WTC11 (cell line): ENCODE results near the gene CEP131. TPM values are rescaled to one million over a fixed set of nuclear protein-coding genes. Genes with fewer than 3 reads are reported as not detected.

Experiments
- ATAC-seq: fragments of 200-7000 bp; cut with Tn5 transposase; 2 replicates; pipeline ENCODE4 v1.10.0; 2021; ENCODE audit warnings: mild to moderate bottlenecking, moderate library complexity
- CTCF ChIA-PET: fragments of 300-600 bp; sonication (Branson Sonifier 250); formaldehyde crosslinking; loops from one replicate; lab custom pipeline; 2021; ENCODE audit warnings: antibody characterized with exemption; lab: Charles Lee
- POLR2A ChIA-PET: fragments of 350-600 bp; sonication (Branson Sonifier 250); formaldehyde crosslinking; loops from one replicate; lab custom pipeline; 2021; ENCODE audit warnings: antibody characterized with exemption; lab: Charles Lee
- DNase-seq: peaks from one replicate; pipeline ENCODE4 v3.0.0; 2021; ENCODE audit warnings: low spot score
- H3K27ac Mint-ChIP-seq: 2 replicates; pipeline ENCODE4 v1.8.0; 2021; ENCODE audit warnings: mixed read lengths
- H3K27me3 Mint-ChIP-seq: 2 replicates; pipeline ENCODE4 v1.8.0; 2021; ENCODE audit warnings: low read depth, mild to moderate bottlenecking, moderate library complexity, mixed read lengths
- H3K36me3 Mint-ChIP-seq: 2 replicates; pipeline ENCODE4 v1.8.0; 2021; ENCODE audit warnings: mixed read lengths
- H3K4me1 Mint-ChIP-seq: 2 replicates; pipeline ENCODE4 v1.8.0; 2022; ENCODE audit warnings: mixed read lengths
- H3K4me3 Mint-ChIP-seq: 2 replicates; pipeline ENCODE4 v1.8.0; 2021; ENCODE audit warnings: mild to moderate bottlenecking, moderate library complexity, mixed read lengths
- H3K9me3 Mint-ChIP-seq: 2 replicates; pipeline ENCODE4 v1.8.0; 2021; ENCODE audit warnings: mixed read lengths
- ATF1 ChIP-seq: sonication (generic); formaldehyde crosslinking; IDR thresholded peaks from 2 replicates; pipeline ENCODE4 v1.8.1; 2023; ENCODE audit warnings: mild to moderate bottlenecking, moderate library complexity, missing genetic modification reagents
- ESRRA ChIP-seq: sonication (generic); formaldehyde crosslinking; IDR thresholded peaks from 2 replicates; pipeline ENCODE4 v1.8.1; 2022; ENCODE audit warnings: mild to moderate bottlenecking, missing genetic modification reagents, borderline replicate concordance
- GABPB1 ChIP-seq: sonication (generic); formaldehyde crosslinking; IDR thresholded peaks from 2 replicates; pipeline ENCODE4 v1.8.1; 2023; ENCODE audit warnings: mild to moderate bottlenecking, missing genetic modification reagents
- RORB ChIP-seq: fragments of 250-450 bp; sonication (Bioruptor Pico); IDR thresholded peaks from 2 replicates; pipeline ENCODE4 v1.9.0; 2021; ENCODE audit warnings: mild to moderate bottlenecking
- SOX15 ChIP-seq: fragments of 250-450 bp; sonication (Bioruptor Pico); IDR thresholded peaks from 2 replicates; pipeline ENCODE4 v1.9.0; 2021; ENCODE audit warnings: mild to moderate bottlenecking
- ZBTB21 ChIP-seq: sonication (generic); formaldehyde crosslinking; IDR thresholded peaks from 2 replicates; pipeline ENCODE4 v1.8.1; 2023; ENCODE audit warnings: mild to moderate bottlenecking, missing genetic modification reagents, borderline replicate concordance
- ZNF219 ChIP-seq: sonication (generic); formaldehyde crosslinking; IDR thresholded peaks from 2 replicates; pipeline ENCODE4 v1.8.0; 2023; ENCODE audit warnings: missing genetic modification reagents, mild to moderate bottlenecking, borderline replicate concordance
- ZNF423 ChIP-seq: fragments of 250-450 bp; sonication (Bioruptor Pico); IDR thresholded peaks from 2 replicates; pipeline ENCODE4 v2.1.2; 2022; ENCODE audit warnings: mild to moderate bottlenecking, moderate library complexity
- total RNA-seq: library from RNA; stranded (reverse); gene quantifications from 3 replicates; pipeline ENCODE4 v1.2.3, GENCODE V29; 2021
- TF ChIP-seq, protein P1 (sequence below): fragments of 250-450 bp; sonication (Bioruptor Pico); IDR thresholded peaks from 2 replicates; pipeline ENCODE4 v1.9.0; 2021; ENCODE audit warnings: mild to moderate bottlenecking
- TF ChIP-seq, protein P2 (sequence below): sonication (generic); formaldehyde crosslinking; conservative IDR thresholded peaks from 2 replicates; pipeline ENCODE4 v1.8.1; 2023; ENCODE audit warnings: mild to moderate bottlenecking, low read depth, missing genetic modification reagents, moderate library complexity
- TF ChIP-seq, protein P3 (sequence below): sonication (generic); formaldehyde crosslinking; IDR thresholded peaks from 2 replicates; pipeline ENCODE4 v1.8.0; 2023; ENCODE audit warnings: missing genetic modification reagents, mild to moderate bottlenecking, borderline replicate concordance
- TF ChIP-seq, protein P4 (sequence below): sonication (generic); formaldehyde crosslinking; IDR thresholded peaks from 2 replicates; pipeline ENCODE4 v1.8.0; 2022; ENCODE audit warnings: mild to moderate bottlenecking, missing genetic modification reagents

Gene CEP131
- total RNA-seq, 1 experiment from 2014 or later: 35.2 TPM

DNA sequence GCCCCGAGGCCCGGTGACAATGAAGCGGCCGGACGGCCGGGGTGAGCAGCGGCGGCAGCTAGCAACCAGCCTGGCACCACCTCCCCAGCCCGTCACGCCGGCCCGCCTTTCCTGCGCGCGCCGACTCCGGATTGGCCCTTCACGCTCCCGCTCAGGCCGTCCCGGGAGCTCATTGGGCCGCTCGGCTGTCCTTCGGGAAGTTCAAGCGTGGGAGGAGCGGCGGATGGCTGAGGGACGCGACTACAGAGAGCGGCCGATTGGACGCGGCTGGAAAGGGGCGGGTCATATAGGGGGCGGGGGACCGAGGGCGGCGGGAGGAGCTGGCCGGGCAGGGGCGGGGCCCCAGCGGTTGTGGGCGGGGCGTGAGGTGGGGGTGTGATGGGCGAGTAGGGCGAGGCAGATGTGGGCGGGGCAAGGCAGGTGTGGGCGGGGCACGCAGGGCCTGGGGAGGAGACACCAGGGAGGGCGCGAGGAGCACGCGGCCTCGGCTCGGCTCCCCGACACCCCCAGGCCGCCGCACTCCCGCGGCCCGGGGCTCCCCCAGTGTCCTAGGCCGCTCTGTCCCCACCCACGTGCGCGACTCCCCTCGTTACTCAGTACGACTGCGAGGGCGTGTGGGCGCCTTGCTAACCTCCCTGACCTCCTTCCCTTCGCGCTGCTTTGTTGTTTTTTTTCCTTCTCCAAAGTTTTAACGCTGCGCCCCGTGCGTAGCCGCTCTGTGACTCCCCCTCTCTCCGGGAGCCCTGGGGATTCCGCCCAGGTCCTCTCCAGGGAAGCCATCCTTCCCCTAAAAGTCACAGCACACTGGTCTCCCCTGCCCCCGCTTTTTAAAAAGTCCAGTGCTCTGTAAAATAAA is at the start of gene CEP131 (continued):
- TF ChIP-seq, protein P1, sequence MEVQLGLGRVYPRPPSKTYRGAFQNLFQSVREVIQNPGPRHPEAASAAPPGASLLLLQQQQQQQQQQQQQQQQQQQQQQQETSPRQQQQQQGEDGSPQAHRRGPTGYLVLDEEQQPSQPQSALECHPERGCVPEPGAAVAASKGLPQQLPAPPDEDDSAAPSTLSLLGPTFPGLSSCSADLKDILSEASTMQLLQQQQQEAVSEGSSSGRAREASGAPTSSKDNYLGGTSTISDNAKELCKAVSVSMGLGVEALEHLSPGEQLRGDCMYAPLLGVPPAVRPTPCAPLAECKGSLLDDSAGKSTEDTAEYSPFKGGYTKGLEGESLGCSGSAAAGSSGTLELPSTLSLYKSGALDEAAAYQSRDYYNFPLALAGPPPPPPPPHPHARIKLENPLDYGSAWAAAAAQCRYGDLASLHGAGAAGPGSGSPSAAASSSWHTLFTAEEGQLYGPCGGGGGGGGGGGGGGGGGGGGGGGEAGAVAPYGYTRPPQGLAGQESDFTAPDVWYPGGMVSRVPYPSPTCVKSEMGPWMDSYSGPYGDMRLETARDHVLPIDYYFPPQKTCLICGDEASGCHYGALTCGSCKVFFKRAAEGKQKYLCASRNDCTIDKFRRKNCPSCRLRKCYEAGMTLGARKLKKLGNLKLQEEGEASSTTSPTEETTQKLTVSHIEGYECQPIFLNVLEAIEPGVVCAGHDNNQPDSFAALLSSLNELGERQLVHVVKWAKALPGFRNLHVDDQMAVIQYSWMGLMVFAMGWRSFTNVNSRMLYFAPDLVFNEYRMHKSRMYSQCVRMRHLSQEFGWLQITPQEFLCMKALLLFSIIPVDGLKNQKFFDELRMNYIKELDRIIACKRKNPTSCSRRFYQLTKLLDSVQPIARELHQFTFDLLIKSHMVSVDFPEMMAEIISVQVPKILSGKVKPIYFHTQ: no peak
- TF ChIP-seq ZNF219 (CRISPR knock-in tag) (no peak), RORB (CRISPR knock-in tag) (no peak), SOX15 (no peak), ZNF423 (peak; percentile 80), GABPB1 (peak; percentile 60)
- TF ChIP-seq, protein P2, sequence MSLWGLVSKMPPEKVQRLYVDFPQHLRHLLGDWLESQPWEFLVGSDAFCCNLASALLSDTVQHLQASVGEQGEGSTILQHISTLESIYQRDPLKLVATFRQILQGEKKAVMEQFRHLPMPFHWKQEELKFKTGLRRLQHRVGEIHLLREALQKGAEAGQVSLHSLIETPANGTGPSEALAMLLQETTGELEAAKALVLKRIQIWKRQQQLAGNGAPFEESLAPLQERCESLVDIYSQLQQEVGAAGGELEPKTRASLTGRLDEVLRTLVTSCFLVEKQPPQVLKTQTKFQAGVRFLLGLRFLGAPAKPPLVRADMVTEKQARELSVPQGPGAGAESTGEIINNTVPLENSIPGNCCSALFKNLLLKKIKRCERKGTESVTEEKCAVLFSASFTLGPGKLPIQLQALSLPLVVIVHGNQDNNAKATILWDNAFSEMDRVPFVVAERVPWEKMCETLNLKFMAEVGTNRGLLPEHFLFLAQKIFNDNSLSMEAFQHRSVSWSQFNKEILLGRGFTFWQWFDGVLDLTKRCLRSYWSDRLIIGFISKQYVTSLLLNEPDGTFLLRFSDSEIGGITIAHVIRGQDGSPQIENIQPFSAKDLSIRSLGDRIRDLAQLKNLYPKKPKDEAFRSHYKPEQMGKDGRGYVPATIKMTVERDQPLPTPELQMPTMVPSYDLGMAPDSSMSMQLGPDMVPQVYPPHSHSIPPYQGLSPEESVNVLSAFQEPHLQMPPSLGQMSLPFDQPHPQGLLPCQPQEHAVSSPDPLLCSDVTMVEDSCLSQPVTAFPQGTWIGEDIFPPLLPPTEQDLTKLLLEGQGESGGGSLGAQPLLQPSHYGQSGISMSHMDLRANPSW (CRISPR knock-in tag): no peak
- TF ChIP-seq, protein P3, sequence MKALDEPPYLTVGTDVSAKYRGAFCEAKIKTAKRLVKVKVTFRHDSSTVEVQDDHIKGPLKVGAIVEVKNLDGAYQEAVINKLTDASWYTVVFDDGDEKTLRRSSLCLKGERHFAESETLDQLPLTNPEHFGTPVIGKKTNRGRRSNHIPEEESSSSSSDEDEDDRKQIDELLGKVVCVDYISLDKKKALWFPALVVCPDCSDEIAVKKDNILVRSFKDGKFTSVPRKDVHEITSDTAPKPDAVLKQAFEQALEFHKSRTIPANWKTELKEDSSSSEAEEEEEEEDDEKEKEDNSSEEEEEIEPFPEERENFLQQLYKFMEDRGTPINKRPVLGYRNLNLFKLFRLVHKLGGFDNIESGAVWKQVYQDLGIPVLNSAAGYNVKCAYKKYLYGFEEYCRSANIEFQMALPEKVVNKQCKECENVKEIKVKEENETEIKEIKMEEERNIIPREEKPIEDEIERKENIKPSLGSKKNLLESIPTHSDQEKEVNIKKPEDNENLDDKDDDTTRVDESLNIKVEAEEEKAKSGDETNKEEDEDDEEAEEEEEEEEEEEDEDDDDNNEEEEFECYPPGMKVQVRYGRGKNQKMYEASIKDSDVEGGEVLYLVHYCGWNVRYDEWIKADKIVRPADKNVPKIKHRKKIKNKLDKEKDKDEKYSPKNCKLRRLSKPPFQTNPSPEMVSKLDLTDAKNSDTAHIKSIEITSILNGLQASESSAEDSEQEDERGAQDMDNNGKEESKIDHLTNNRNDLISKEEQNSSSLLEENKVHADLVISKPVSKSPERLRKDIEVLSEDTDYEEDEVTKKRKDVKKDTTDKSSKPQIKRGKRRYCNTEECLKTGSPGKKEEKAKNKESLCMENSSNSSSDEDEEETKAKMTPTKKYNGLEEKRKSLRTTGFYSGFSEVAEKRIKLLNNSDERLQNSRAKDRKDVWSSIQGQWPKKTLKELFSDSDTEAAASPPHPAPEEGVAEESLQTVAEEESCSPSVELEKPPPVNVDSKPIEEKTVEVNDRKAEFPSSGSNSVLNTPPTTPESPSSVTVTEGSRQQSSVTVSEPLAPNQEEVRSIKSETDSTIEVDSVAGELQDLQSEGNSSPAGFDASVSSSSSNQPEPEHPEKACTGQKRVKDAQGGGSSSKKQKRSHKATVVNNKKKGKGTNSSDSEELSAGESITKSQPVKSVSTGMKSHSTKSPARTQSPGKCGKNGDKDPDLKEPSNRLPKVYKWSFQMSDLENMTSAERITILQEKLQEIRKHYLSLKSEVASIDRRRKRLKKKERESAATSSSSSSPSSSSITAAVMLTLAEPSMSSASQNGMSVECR (CRISPR knock-in tag): no peak; the same call in 1 of the 2 replicates

DNA sequence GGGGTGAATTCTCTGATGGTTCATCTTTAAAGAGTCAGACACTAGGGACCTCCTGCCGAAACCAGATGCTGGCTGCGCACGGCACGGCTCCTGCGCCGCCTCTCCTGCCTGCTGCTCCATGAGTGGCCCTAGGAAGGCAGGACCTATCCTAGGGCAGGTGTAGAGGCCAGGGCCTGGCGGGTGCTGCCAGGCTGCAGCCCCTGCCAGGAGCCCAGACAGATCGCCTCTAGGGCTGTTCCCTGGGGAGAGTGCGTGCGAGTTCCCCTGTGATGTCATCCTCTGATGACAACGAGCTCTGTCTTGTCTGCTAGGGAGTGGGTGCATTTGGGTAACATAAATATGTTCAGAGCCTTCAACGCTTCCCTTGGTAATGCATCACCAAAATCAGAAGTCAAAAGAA is 48.5 kb upstream of the CEP131 start:
- Mint-ChIP-seq H3K27ac (no peak overlapping the region), H3K27me3 (no peaks in the 10 kb centered on the region), H3K9me3 (no peaks in the 10 kb centered on the region), H3K4me1 (no peaks in the 10 kb centered on the region), H3K4me3 (no peak overlapping the region)
- ChIA-PET CTCF (interaction anchor here (0.7 to 1.2 kb wide), 2 partner anchors 16 to 34 kb away, joined by 3 to 4 read pairs; no protein-coding TSS in a partner anchor), POLR2A (no interaction called here)
- no peak for TF ChIP-seq ESRRA (CRISPR knock-in tag)
- no peak for TF ChIP-seq ZBTB21 (CRISPR knock-in tag)
- TF ChIP-seq, protein P4, sequence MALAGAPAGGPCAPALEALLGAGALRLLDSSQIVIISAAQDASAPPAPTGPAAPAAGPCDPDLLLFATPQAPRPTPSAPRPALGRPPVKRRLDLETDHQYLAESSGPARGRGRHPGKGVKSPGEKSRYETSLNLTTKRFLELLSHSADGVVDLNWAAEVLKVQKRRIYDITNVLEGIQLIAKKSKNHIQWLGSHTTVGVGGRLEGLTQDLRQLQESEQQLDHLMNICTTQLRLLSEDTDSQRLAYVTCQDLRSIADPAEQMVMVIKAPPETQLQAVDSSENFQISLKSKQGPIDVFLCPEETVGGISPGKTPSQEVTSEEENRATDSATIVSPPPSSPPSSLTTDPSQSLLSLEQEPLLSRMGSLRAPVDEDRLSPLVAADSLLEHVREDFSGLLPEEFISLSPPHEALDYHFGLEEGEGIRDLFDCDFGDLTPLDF (CRISPR knock-in tag): no peak
- TF ChIP-seq ATF1 (CRISPR knock-in tag): no peak
- TF ChIP-seq, all 79 proteins: peak for 0
- ATAC-seq (no peak), DNase-seq (no peak)
- peaks cover 40% of the 10 kb centered on the region for H3K36me3 Mint-ChIP-seq
